ENCODE measurements around the gene FAM222B. TPM values are rescaled to one million over a fixed set of nuclear protein-coding genes. Genes with fewer than 3 reads are reported as not detected.
"Not testable (repeated sequence)": the region's sequence is repeated elsewhere in the genome, so short reads cannot be mapped to it uniquely, and the experiment has no call there.

FAM222B gene
- total and polyA plus RNA-seq, 3 experiments from 2014 or later: 19.3 to 21.5 (median 20.6) TPM

- H3K36me3 Mint-ChIP-seq: peaks cover 3 to 57% (median 19%) of the 10 kb centered on the region in 3 donors
- H3K36me3 ChIP-seq (ENCODE audit: insufficient read depth, low read length): peaks cover 35% of the 10 kb centered on the region
Measured at GRCh38 chr17:28720997-28721329, 121.6 kb downstream of the FAM222B start.

GRCh38 chr17:28720247-28720996, 122.2 kb downstream of the FAM222B start:
- Histone ChIP-seq H3K36me3 (ENCODE audit: insufficient read depth, low read length) (peaks cover 35% of the 10 kb centered on the region), H3K27ac (ENCODE audit: low read depth, low read length) (peak overlapping the region; percentile 73), H3K9me3 (ENCODE audit: low read length) (no peaks in the 10 kb centered on the region), H3K27me3 (ENCODE audit: insufficient read depth, low read length, poor library complexity, severe bottlenecking) (peaks cover 8% of the 10 kb centered on the region), H3K4me3 (ENCODE audit: low read length) (peak overlapping the region; percentile 74), H3K4me1 (ENCODE audit: insufficient read depth, low read length) (peaks cover 38% of the 10 kb centered on the region)
- peak overlapping the region; percentile 94 to 99 (median 98) for H3K4me3 Mint-ChIP-seq
- ChIA-PET POLR2A (interaction anchor here (0.9 to 4.1 kb wide), 15 partner anchors 8 to 385 kb away, joined by 3 to 65 read pairs (median 6); partner anchors contain the start of genes DHRS13, FAM222B, IFT20 and NEK8), CTCF (interaction anchor here (1.0 to 14.8 kb wide), 7 partner anchors 8 to 232 kb away, joined by 3 to 579 read pairs (median 7); partner anchors contain the start of genes BLTP2, FLOT2, NEK8 and PHF12)
- H3K36me3 Mint-ChIP-seq: peaks cover 3 to 55% (median 19%) of the 10 kb centered on the region in 3 donors
- peaks cover 57 to 71% (median 63%) of the 10 kb centered on the region in 3 donors for H3K4me1 Mint-ChIP-seq
- no peaks in the 10 kb centered on the region for H3K9me3 Mint-ChIP-seq
- DNase-seq: peak in 3 of 5 donors; percentile 27 to 59 (median 33)
- peaks cover 8 to 15% of the 10 kb centered on the region in 2 donors for H3K27me3 Mint-ChIP-seq
- H3K27ac Mint-ChIP-seq: peak overlapping the region; percentile 95 to 98 (median 98)

More at GRCh38 chr17:28720997-28721329, 121.6 kb downstream of the FAM222B start:
- H3K27ac ChIP-seq (ENCODE audit: low read depth, low read length): peak overlapping the region; percentile 73
- POLR2A ChIA-PET: interaction anchor here (0.7 to 4.1 kb wide), 4 partner anchors 8 to 230 kb away, joined by 3 to 65 read pairs (median 30); partner anchors contain the start of genes PHF12 and PROCA1
- peaks cover 41% of the 10 kb centered on the region for H3K4me1 ChIP-seq (ENCODE audit: insufficient read depth, low read length)
- peaks cover 60 to 75% (median 66%) of the 10 kb centered on the region in 3 donors for H3K4me1 Mint-ChIP-seq
- peak overlapping the region; percentile 93 to 98 (median 97) for H3K27ac Mint-ChIP-seq
- H3K27me3 ChIP-seq (ENCODE audit: insufficient read depth, low read length, poor library complexity, severe bottlenecking); H3K9me3 Mint-ChIP-seq; DNase-seq; H3K9me3 ChIP-seq (ENCODE audit: low read length): not testable (repeated sequence)
- peak overlapping the region; percentile 74 for H3K4me3 ChIP-seq (ENCODE audit: low read length)
- CTCF ChIA-PET: interaction anchor here (3.0 to 14.8 kb wide), 2 partner anchors 26 to 232 kb away, joined by 19 to 579 read pairs; partner anchors contain the start of genes PHF12 and TRAF4
- peak overlapping the region; percentile 94 to 99 (median 98) for H3K4me3 Mint-ChIP-seq
- peaks cover 3 to 11% of the 10 kb centered on the region in 2 donors for H3K27me3 Mint-ChIP-seq

- Histone ChIP-seq H3K9me3 (ENCODE audit: low read length) (no peaks in the 10 kb centered on the region), H3K4me3 (ENCODE audit: low read length) (peak overlapping the region; percentile 74), H3K27me3 (ENCODE audit: insufficient read depth, low read length, poor library complexity, severe bottlenecking) (peaks cover 8% of the 10 kb centered on the region), H3K36me3 (ENCODE audit: insufficient read depth, low read length) (peaks cover 28% of the 10 kb centered on the region), H3K27ac (ENCODE audit: low read depth, low read length) (peak overlapping the region; percentile 73), H3K4me1 (ENCODE audit: insufficient read depth, low read length) (peaks cover 31% of the 10 kb centered on the region)
- Mint-ChIP-seq H3K4me3 (peak overlapping the region; percentile 94 to 99 (median 98)), H3K4me1 (peaks cover 44 to 57% (median 50%) of the 10 kb centered on the region in 3 donors), H3K9me3 (no peaks in the 10 kb centered on the region), H3K27me3 (peaks cover 17 to 24% of the 10 kb centered on the region in 2 donors), H3K27ac (peak overlapping the region; percentile 95 to 98 (median 98)), H3K36me3 (peaks cover 3 to 41% (median 15%) of the 10 kb centered on the region in 3 donors)
- CTCF ChIA-PET: interaction anchor here (0.7 to 14.8 kb wide), 10 partner anchors 8 to 234 kb away, joined by 3 to 579 read pairs (median 5); partner anchors contain the start of genes BLTP2, ERAL1, NEK8 and PHF12
- POLR2A ChIA-PET: interaction anchor here (0.9 to 4.1 kb wide), 15 partner anchors 8 to 362 kb away, joined by 3 to 65 read pairs (median 6); partner anchors contain the start of genes BLTP2, DHRS13, FAM222B and NEK8
- no peak for DNase-seq
Measured at GRCh38 chr17:28719021-28719433, 123.6 kb downstream of the FAM222B start.

GRCh38 chr17:28718333-28719020, 124.1 kb downstream of the FAM222B start:
- H3K27ac ChIP-seq (ENCODE audit: low read depth, low read length): no peak overlapping the region
- CTCF ChIA-PET: interaction anchor here (3.0 to 14.8 kb wide), 2 partner anchors 28 to 234 kb away, joined by 19 to 579 read pairs; partner anchors contain the start of genes PHF12 and TRAF4

GRCh38 chr17:28717578-28718332, 124.8 kb downstream of the FAM222B start, which contains the start of gene RAB34:
Gene RAB34, minus strand, starts transcription at chr17:28717868. Its CDS starts 602 bp downstream, at chr17:28717266.
- DNase-seq: no peak
- no peak within 1 kb of the TSS for H3K4me3 ChIP-seq (ENCODE audit: low read length)

More at GRCh38 chr17:28718333-28719020, 124.1 kb downstream of the FAM222B start:
- H3K36me3 ChIP-seq (ENCODE audit: insufficient read depth, low read length): peaks cover 28% of the 10 kb centered on the region
- H3K27me3 ChIP-seq (ENCODE audit: insufficient read depth, low read length, poor library complexity, severe bottlenecking): peaks cover 8% of the 10 kb centered on the region
- H3K4me1 ChIP-seq (ENCODE audit: insufficient read depth, low read length): peaks cover 31% of the 10 kb centered on the region
- peaks cover 3 to 36% (median 12%) of the 10 kb centered on the region in 3 donors for H3K36me3 Mint-ChIP-seq
- H3K27me3 Mint-ChIP-seq: peaks cover 17 to 22% of the 10 kb centered on the region in 2 donors
- POLR2A ChIA-PET: interaction anchor here (1.9 to 4.1 kb wide), 3 partner anchors 8 to 233 kb away, joined by 26 to 65 read pairs (median 53); partner anchors contain the start of genes NEK8, PHF12 and PROCA1
- H3K4me3 ChIP-seq (ENCODE audit: low read length): no peak overlapping the region
- H3K9me3 ChIP-seq (ENCODE audit: low read length): no peaks in the 10 kb centered on the region
- H3K4me3 Mint-ChIP-seq: peak overlapping the region; percentile 26 to 74 (median 53)
- H3K27ac Mint-ChIP-seq: peak overlapping the region in 6 of 8 donors; percentile 2 to 78 (median 54)
- H3K4me1 Mint-ChIP-seq: peaks cover 42 to 51% (median 47%) of the 10 kb centered on the region in 3 donors
- no peaks in the 10 kb centered on the region for H3K9me3 Mint-ChIP-seq
- no peak for DNase-seq

GRCh38 chr17:28716740-28717577, 125.6 kb downstream of the FAM222B start:
- Mint-ChIP-seq H3K36me3 (peaks cover 3 to 21% (median 6%) of the 10 kb centered on the region in 3 donors), H3K4me1 (peaks cover 40 to 45% (median 45%) of the 10 kb centered on the region in 3 donors), H3K27me3 (peaks cover 17 to 25% of the 10 kb centered on the region in 2 donors), H3K4me3 (no peak overlapping the region), H3K27ac (peak overlapping the region in 1 of 8 donors; percentile 43), H3K9me3 (no peaks in the 10 kb centered on the region)
- H3K36me3 ChIP-seq (ENCODE audit: insufficient read depth, low read length): peaks cover 13% of the 10 kb centered on the region
- no peaks in the 10 kb centered on the region for H3K9me3 ChIP-seq (ENCODE audit: low read length)
- H3K4me1 ChIP-seq (ENCODE audit: insufficient read depth, low read length): peaks cover 34% of the 10 kb centered on the region
- no peak for DNase-seq
- ChIA-PET CTCF (interaction anchor here (1.9 kb wide), 1 partner anchor 10 kb away, joined by 6 read pairs; no protein-coding TSS in a partner anchor), POLR2A (no interaction called here)
- H3K27me3 ChIP-seq (ENCODE audit: insufficient read depth, low read length, poor library complexity, severe bottlenecking): peaks cover 8% of the 10 kb centered on the region
- H3K4me3 ChIP-seq (ENCODE audit: low read length): no peak overlapping the region
- H3K27ac ChIP-seq (ENCODE audit: low read depth, low read length): no peak overlapping the region

More at GRCh38 chr17:28717578-28718332, 124.8 kb downstream of the FAM222B start, which contains the start of gene RAB34:
- ChIA-PET CTCF (no interaction called here), POLR2A (no interaction called here)
- peaks cover 8% of the 10 kb centered on the region for H3K27me3 ChIP-seq (ENCODE audit: insufficient read depth, low read length, poor library complexity, severe bottlenecking)
- peaks cover 33% of the 10 kb centered on the region for H3K4me1 ChIP-seq (ENCODE audit: insufficient read depth, low read length)
- Mint-ChIP-seq H3K36me3 (peaks cover 3 to 29% (median 8%) of the 10 kb centered on the region in 3 donors), H3K9me3 (no peaks in the 10 kb centered on the region), H3K27ac (peak within 1 kb of the TSS; percentile 2 to 89 (median 54)), H3K4me1 (peaks cover 40 to 45% (median 43%) of the 10 kb centered on the region in 3 donors), H3K27me3 (peaks cover 17 to 22% of the 10 kb centered on the region in 2 donors), H3K4me3 (peak within 1 kb of the TSS; percentile 26 to 74 (median 53))
- H3K27ac ChIP-seq (ENCODE audit: low read depth, low read length): no peak within 1 kb of the TSS
- no peaks in the 10 kb centered on the region for H3K9me3 ChIP-seq (ENCODE audit: low read length)
- peaks cover 21% of the 10 kb centered on the region for H3K36me3 ChIP-seq (ENCODE audit: insufficient read depth, low read length)

All from CD8-positive, alpha-beta memory T cell (primary cell).